ENCODE measurements around the gene SEC24C.

The SEC24C gene

DNA sequence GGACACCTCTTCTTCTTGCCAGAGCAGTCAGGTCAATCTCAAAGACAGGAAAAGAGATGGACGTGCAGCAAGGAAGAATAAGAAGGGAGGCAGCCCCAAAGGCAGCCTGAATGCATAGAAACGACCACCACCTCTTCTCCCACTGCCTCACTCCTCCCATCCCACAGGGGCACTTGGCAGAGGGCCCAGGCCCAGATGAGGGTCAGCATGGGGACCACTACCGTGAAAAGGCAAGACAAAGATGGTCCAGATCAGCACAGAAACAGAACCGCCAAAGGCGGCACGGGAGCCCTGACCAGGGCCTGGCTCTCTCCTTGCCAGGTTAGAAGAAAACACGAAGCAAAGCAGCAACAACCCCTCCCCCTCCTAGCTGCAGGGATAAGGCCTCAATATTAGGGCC is 69.2 kb downstream of the SEC24C start:
- DNase-seq (ENCODE audit: low read depth in 2 of 2): no peak

DNA sequence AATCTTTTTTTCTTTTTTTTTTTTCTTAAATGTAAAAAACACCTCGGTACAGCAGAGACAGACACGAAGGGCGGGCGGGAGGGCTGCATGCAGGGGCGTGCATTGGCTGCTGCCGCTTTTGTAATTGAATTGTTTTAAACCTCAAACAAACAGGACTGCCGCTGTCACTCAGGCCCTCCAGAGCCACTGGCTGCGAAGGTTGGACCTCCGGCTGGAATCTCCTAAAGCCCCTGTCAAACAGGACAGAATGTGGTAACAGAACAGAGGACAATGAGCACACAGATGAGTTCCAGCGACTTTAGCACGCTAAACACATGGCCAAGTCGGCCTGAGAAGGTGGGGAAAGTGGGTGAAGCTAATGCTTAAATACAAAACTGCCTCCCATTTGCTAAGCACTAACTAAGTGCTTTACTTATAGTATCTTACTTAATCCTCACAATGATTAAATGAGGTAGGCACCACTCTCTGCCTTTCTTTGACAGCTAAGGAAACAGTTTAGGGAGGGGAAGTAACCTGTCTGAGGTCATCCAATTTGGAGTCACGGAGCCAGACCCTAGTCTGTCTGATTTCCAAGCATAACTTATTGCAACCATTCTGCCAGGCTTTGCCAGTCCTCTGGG is 70.2 kb downstream of the SEC24C start:
- DNase-seq (ENCODE audit: low read depth in 2 of 2): no peak

DNA sequence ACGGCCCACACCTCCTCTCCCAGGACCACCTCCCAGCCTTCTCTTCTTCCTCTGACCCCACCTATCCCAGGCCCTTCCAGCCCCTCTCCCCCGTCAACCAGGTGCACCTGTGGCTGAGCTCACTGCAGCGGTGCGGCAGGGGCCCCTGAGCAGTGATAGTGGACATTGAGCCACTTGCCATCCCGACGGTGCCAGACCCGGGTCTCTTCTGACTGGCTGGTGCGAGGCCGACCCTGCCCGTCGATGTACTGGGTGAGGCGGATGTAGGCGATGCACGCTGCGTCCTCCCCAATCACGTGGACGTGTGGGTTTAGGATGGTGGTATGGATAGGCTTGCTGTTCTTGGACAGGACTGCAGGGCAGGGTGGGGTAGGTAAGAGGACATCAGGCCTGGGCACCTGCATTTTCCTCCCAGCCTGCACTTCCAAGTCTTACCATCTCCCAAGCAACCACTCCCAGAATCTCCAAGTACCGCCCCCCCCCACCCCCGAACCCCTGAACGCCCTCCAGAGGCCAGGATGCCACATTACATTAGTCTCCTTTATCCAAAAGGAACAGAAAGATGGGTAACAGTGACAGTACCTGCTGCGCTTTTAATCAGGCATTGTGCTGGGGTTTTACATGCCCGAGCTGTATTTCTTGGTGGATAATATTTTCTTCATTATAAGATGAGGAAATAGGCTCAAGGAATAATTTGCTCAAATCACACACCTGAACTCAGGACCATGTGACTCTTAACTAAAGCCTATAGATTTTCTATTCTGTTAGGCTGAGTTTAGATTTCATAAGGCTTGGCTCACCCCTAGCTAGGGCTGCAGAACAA is 70.9 kb downstream of the SEC24C start:
- no peak for DNase-seq (ENCODE audit: low read depth in 2 of 2)

DNA sequence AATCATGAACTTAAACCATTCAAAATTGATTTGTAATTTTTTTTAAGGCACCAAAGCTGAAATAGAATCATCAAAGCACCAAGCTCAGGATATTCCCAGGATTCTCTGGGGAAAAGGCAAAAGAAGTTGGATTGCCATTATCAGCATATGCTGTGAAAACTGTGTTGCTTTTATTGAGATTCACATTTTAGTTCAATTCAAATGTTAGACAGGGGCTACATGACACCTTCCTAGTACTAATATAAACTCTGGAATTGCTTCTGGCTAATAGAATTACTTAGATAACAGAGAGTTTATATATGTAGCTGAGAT is 71.5 kb downstream of the SEC24C start:
- DNase-seq (ENCODE audit: low read depth in 2 of 2): no peak

DNA sequence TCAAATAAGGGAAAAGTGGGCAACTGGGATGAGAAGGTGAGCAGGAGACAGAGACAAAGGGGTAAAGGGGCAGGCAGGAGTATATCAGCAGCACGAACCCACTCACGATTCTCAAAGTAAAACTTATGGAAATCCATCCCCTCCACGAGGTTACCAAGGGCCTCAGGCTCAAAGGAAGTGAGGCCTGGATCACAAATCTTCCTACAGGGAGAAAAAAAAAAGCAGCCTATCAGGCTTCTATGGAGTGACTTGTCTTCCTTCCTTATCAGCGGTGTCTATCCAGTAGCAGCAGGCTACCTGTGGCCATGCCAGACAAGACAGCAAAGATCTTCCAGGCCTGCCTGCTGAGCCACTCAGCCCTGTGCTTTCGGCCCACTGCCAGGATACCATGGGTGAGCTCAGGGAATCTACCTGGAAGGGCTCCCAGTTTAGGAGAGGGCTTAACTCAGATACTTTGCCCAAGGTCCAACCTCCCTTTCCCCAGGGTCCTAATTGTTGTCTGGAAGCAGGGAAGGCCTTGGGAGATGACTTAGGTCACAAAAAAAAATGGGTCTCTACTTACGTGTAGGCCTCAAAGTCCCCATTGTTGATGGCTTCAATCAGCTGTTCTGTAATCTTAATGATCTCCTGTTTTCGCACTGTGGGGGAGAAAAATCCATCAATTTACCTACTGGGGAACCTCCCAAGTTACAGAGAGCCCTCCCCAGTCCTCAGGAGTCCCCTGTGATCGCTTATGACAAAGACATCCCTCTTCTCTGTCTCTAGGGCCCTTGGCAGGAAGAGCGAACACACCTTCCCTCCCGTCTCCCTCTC is 73.0 kb downstream of the SEC24C start:
- DNase-seq (ENCODE audit: low read depth in 2 of 2): no peak

DNA sequence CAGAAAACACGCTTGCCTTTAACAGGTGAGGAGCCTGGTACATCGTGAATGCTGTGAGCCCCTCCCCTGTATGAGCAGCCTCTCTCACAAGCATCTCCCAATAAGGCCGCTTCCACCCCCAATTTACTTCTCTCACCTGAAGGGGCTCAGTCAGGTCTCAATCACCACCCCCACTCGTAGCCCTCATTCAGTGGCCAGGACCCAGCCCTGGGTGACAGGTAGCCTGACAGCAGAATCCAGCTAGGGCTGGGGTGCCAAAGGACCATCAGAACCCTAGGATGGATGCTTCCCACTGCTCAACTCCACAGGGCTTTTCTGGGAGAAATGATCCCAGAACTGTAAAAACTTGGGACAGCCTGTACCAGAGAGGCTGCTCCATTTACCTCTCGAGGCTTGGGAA is 73.7 kb downstream of the SEC24C start:
- no peak for DNase-seq (ENCODE audit: low read depth in 2 of 2)

DNA sequence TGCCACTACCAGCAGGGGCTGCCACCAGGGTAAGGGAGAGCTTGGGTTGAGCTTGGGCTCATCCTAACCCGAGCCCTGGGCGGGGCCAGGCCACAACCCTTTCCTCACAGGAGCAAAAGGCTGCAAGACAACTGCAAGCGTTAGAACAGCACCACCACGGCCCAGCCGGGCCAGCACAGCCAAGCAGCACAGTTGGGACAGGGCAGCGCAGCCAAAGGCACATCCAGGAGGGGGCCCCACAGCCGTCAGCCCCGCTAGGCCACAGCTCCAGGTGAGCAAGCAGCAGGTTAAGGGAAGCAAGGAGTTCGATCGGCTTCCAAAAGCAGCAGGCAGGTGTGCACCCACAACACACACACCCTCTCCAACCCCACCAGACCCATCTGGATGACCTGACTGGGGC is 74.2 kb downstream of the SEC24C start:
- no peak for DNase-seq (ENCODE audit: low read depth in 2 of 2)

DNA sequence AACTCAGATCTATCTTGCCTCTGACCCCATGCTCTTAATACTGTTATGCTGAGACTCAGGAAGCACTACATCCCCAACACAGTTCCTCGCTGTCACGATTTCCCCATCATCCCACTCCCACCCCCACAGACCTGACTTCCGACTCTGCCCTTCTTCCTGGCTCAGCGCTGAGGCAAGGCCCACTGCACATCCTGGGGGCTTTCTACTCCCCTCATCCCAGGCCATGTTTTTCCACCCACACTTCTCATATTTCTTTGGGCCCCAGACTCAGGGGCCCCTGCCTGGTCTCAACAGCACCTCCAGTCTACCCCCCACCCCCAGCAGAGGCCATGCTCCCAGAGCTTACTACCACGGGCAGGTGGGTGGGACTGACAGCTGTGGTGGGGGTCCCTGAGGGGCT is 74.9 kb downstream of the SEC24C start:
- DNase-seq (ENCODE audit: low read depth in 2 of 2): no peak

DNA sequence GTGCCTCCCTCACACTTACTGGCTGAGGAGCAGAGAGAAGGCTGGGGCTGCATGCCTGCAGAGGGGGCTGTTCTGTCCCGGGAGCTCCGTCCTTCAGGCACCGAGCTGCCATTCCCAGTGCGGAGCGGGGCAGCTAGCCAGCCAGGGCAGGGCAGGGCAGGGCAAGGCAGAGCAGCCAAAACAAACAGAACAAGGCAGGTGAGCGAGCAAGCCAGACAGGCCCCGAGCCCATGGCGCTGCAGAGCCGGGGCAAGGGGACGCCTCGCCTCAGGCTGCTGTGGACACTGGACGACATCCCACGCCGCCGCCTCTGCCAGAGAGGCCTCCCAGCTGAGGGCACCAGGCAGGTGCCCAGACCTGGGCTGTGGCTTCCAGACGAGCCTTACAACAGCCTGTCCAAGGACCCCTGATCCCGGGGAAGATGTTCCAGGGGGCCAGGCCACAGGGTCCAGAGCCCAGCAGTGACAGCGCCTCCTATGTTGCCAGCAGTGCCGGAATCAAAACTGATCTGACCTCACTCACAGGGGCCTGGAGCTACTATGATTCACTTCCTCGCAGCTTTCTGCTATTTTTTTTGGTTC is 75.4 kb downstream of the SEC24C start:
- no peak for DNase-seq (ENCODE audit: low read depth in 2 of 2)

All from stimulated activated CD4-positive, alpha-beta T cell treated with anti-CD3 and anti-CD28 coated beads, Interleukin-1b, Interleukin-23, amount 100 ng/mL, for 1 hour (primary cell).